Measurements from ENCODE around the gene SHROOM1. TPM values are rescaled to one million over a fixed set of nuclear protein-coding genes. Genes with fewer than 3 reads are reported as not detected.

SHROOM1 gene
- total RNA-seq, 2 donors from 2014 or later, result 6.6 to 14.4 TPM

DNA sequence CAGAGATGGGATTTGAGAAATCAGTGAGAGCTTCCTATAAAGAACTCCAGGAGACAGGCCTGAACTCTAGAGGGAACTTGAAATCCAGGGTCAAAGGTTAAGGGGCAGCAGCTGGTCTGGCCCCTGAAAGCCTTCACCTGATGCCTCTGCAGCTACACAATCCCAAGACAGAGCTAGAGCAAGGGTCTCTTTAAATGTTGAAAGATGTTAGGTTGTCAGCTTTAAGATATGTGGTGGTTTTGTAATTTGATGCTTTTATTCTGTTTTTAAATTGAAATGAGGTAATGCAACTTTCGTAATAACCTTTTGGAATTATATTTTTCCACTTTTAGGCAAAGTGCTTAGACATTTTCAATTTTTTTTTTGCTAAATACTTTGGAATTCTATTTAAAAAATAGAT lies 15.0 kb downstream of the SHROOM1 start:
- H3K4me1 Mint-ChIP-seq, result peaks cover 2% of the 10 kb centered on the region
- no peaks in the 10 kb centered on the region for H3K36me3 Mint-ChIP-seq (ENCODE audit: low read depth)
- 89% methylated on average over 1 of the region's 1 CpG; no CpG with 5 or more reads in 1 of the 2 experiments for WGBS, 2 experiments (ENCODE audit: insufficient coverage in 1 of 2, insufficient read length in 1 of 2)
- peaks cover 5% of the 10 kb centered on the region for H3K9me3 Mint-ChIP-seq
- Histone ChIP-seq H3K9me3 (ENCODE audit: control insufficient read depth, low read length) (no peaks in the 10 kb centered on the region), H3K27ac (ENCODE audit: low read depth, low read length) (no peak overlapping the region), H3K9ac (ENCODE audit: extremely low read depth, low read length, poor library complexity, severe bottlenecking) (no peak overlapping the region), H3K4me1 (ENCODE audit: control insufficient read depth, insufficient read depth, low read length) (no peaks in the 10 kb centered on the region), H3K36me3 (ENCODE audit: control insufficient read depth, insufficient read depth, low read length) (no peaks in the 10 kb centered on the region), H3K4me3 (ENCODE audit: low read length) (no peak overlapping the region), H3K27me3 (ENCODE audit: control insufficient read depth, insufficient read depth, low read length, poor library complexity, severe bottlenecking) (peaks cover 63% of the 10 kb centered on the region)
- no peak overlapping the region for H3K27ac Mint-ChIP-seq
- H3K27me3 Mint-ChIP-seq (ENCODE audit: insufficient read depth), result peaks cover 75% of the 10 kb centered on the region
- no peak overlapping the region for H3K4me3 Mint-ChIP-seq
- TF ChIP-seq CTCF (conservative IDR thresholded peaks at IDR 0.05), result no peak
- DNase-seq, result no peak

GRCh38 chr5:132814503-132815294 lies 15.7 kb downstream of the SHROOM1 start:
- no peaks in the 10 kb centered on the region for H3K4me1 ChIP-seq (ENCODE audit: control insufficient read depth, insufficient read depth, low read length)
- H3K27ac Mint-ChIP-seq, result no peak overlapping the region
- no peak overlapping the region for H3K9ac ChIP-seq (ENCODE audit: extremely low read depth, low read length, poor library complexity, severe bottlenecking)
- no peaks in the 10 kb centered on the region for H3K9me3 ChIP-seq (ENCODE audit: control insufficient read depth, low read length)
- TF ChIP-seq CTCF (conservative IDR thresholded peaks at IDR 0.05), result no peak
- no peak overlapping the region for H3K4me3 Mint-ChIP-seq
- no peaks in the 10 kb centered on the region for H3K36me3 Mint-ChIP-seq (ENCODE audit: low read depth)
- H3K4me3 ChIP-seq (ENCODE audit: low read length), result no peak overlapping the region
- peaks cover 68% of the 10 kb centered on the region for H3K27me3 ChIP-seq (ENCODE audit: control insufficient read depth, insufficient read depth, low read length, poor library complexity, severe bottlenecking)
- H3K27me3 Mint-ChIP-seq (ENCODE audit: insufficient read depth), result peaks cover 79% of the 10 kb centered on the region
- 70 to 86% methylated on average over 43 to 81 of the region's 81 CpGs for WGBS, 2 experiments (ENCODE audit: insufficient coverage in 1 of 2, insufficient read length in 1 of 2)
- peaks cover 5% of the 10 kb centered on the region for H3K9me3 Mint-ChIP-seq
- no peaks in the 10 kb centered on the region for H3K4me1 Mint-ChIP-seq
- H3K27ac ChIP-seq (ENCODE audit: low read depth, low read length), result no peak overlapping the region
- peak; percentile 83 for DNase-seq
- H3K36me3 ChIP-seq (ENCODE audit: control insufficient read depth, insufficient read depth, low read length), result no peaks in the 10 kb centered on the region

GRCh38 chr5:132813599-132814502 lies 16.6 kb downstream of the SHROOM1 start:
- no peak overlapping the region for H3K4me3 Mint-ChIP-seq
- Histone ChIP-seq H3K4me3 (ENCODE audit: low read length) (no peak overlapping the region), H3K27me3 (ENCODE audit: control insufficient read depth, insufficient read depth, low read length, poor library complexity, severe bottlenecking) (peaks cover 74% of the 10 kb centered on the region), H3K9me3 (ENCODE audit: control insufficient read depth, low read length) (no peaks in the 10 kb centered on the region), H3K9ac (ENCODE audit: extremely low read depth, low read length, poor library complexity, severe bottlenecking) (no peak overlapping the region), H3K27ac (ENCODE audit: low read depth, low read length) (no peak overlapping the region), H3K4me1 (ENCODE audit: control insufficient read depth, insufficient read depth, low read length) (no peaks in the 10 kb centered on the region), H3K36me3 (ENCODE audit: control insufficient read depth, insufficient read depth, low read length) (no peaks in the 10 kb centered on the region)
- H3K27me3 Mint-ChIP-seq (ENCODE audit: insufficient read depth), result peaks cover 81% of the 10 kb centered on the region
- no peaks in the 10 kb centered on the region for H3K36me3 Mint-ChIP-seq (ENCODE audit: low read depth)
- no peak overlapping the region for H3K27ac Mint-ChIP-seq
- peaks cover 5% of the 10 kb centered on the region for H3K9me3 Mint-ChIP-seq
- no peaks in the 10 kb centered on the region for H3K4me1 Mint-ChIP-seq
- TF ChIP-seq CTCF (conservative IDR thresholded peaks at IDR 0.05), result peak; percentile 20
- 6% methylated on average over 30 to 110 of the region's 110 CpGs for WGBS, 2 experiments (ENCODE audit: insufficient coverage in 1 of 2, insufficient read length in 1 of 2)
- peak; percentile 83 for DNase-seq

Data from endodermal cell (in vitro differentiated cells).